Nephron (organoid): ENCODE measurements around the gene INMT.
"Not testable (repeated sequence)": the region's sequence is repeated elsewhere in the genome, so short reads cannot be mapped to it uniquely, and the experiment has no call there.

Experiments
- H3K27ac Mint-ChIP-seq, 3 experiments: 2 replicates each; pipeline ENCODE4 v1.8.0; 2020; ENCODE audit warnings: mixed read lengths in 3 of 3, mild to moderate bottlenecking in 2 of 3, moderate library complexity in 1 of 3
- H3K27me3 Mint-ChIP-seq: 2 replicates; pipeline ENCODE4 v1.8.0; 2021; ENCODE audit warnings: low read depth, mild to moderate bottlenecking, moderate library complexity, mixed read lengths
- H3K36me3 Mint-ChIP-seq: 2 replicates; pipeline ENCODE4 v1.8.0; 2020; ENCODE audit warnings: low read depth, mixed read lengths
- H3K4me1 Mint-ChIP-seq: 2 replicates; pipeline ENCODE4 v1.8.0; 2020; ENCODE audit warnings: mixed read lengths
- H3K4me3 Mint-ChIP-seq, 3 experiments: 2 replicates each; pipeline ENCODE4 v1.8.0; 2020; ENCODE audit warnings: mild to moderate bottlenecking in 3 of 3, mixed read lengths in 3 of 3, moderate library complexity in 2 of 3
- H3K9me3 Mint-ChIP-seq: 2 replicates; pipeline ENCODE4 v1.8.0; 2020; ENCODE audit warnings: mixed read lengths
- CTCF ChIP-seq, 3 experiments: fragments of 200-600 bp; sonication (generic); IDR thresholded peaks; one replicate each; pipeline ENCODE4 v1.5.0; 2021; ENCODE audit warnings: antibody characterized with exemption in 3 of 3; ENCODE audit not compliant: unreplicated experiment in 3 of 3

Gene INMT

GRCh38 chr7:30713392-30713791 lies 38.5 kb upstream of the INMT start:
- Mint-ChIP-seq H3K27ac (no peak overlapping the region), H3K4me3 (no peak overlapping the region), H3K36me3 (peaks cover 13% of the 10 kb centered on the region), H3K9me3 (peaks cover 19% of the 10 kb centered on the region), H3K4me1 (no peaks in the 10 kb centered on the region), H3K27me3 (peaks cover 5% of the 10 kb centered on the region)
- no peak for TF ChIP-seq CTCF (IDR thresholded peaks at IDR 0.05; ENCODE audit: unreplicated experiment in 3 of 3)

- Mint-ChIP-seq H3K9me3 (peaks cover 25% of the 10 kb centered on the region), H3K27ac (no peak overlapping the region), H3K4me3 (no peak overlapping the region), H3K4me1 (no peaks in the 10 kb centered on the region), H3K36me3 (peaks cover 15% of the 10 kb centered on the region), H3K27me3 (peaks cover 5% of the 10 kb centered on the region)
- no peak for TF ChIP-seq CTCF (IDR thresholded peaks at IDR 0.05; ENCODE audit: unreplicated experiment in 3 of 3)
Observed at GRCh38 chr7:30714129-30714528, 37.8 kb upstream of the INMT start.

GRCh38 chr7:30717181-30717580 lies 34.8 kb upstream of the INMT start:
- Mint-ChIP-seq H3K9me3 (peaks cover 38% of the 10 kb centered on the region), H3K27ac (no peak overlapping the region), H3K27me3 (peaks cover 13% of the 10 kb centered on the region), H3K4me1 (no peaks in the 10 kb centered on the region), H3K4me3 (no peak overlapping the region), H3K36me3 (peaks cover 19% of the 10 kb centered on the region)
- no peak for TF ChIP-seq CTCF (IDR thresholded peaks at IDR 0.05; ENCODE audit: unreplicated experiment in 3 of 3)

- H3K4me1 Mint-ChIP-seq, H3K27ac Mint-ChIP-seq, H3K4me3 Mint-ChIP-seq: not testable (repeated sequence)
- Mint-ChIP-seq H3K36me3 (peaks cover 19% of the 10 kb centered on the region), H3K27me3 (peaks cover 11% of the 10 kb centered on the region), H3K9me3 (peaks cover 38% of the 10 kb centered on the region)
Observed at GRCh38 chr7:30719434-30719833, 32.5 kb upstream of the INMT start.

GRCh38 chr7:30721211-30721610 lies 30.7 kb upstream of the INMT start:
- no peak for TF ChIP-seq CTCF (IDR thresholded peaks at IDR 0.05; ENCODE audit: unreplicated experiment in 3 of 3)
- peaks cover 19% of the 10 kb centered on the region for H3K36me3 Mint-ChIP-seq
- H3K27ac Mint-ChIP-seq, result no peak overlapping the region
- H3K4me3 Mint-ChIP-seq, result no peak overlapping the region
- H3K9me3 Mint-ChIP-seq, result peaks cover 34% of the 10 kb centered on the region
- H3K4me1 Mint-ChIP-seq, result peaks cover 12% of the 10 kb centered on the region
- peaks cover 11% of the 10 kb centered on the region for H3K27me3 Mint-ChIP-seq

GRCh38 chr7:30722187-30722586 lies 29.7 kb upstream of the INMT start:
- peaks cover 29% of the 10 kb centered on the region for H3K9me3 Mint-ChIP-seq
- peaks cover 14% of the 10 kb centered on the region for H3K36me3 Mint-ChIP-seq
- peaks cover 11% of the 10 kb centered on the region for H3K27me3 Mint-ChIP-seq
- no peak overlapping the region for H3K27ac Mint-ChIP-seq
- no peak overlapping the region for H3K4me3 Mint-ChIP-seq
- TF ChIP-seq CTCF (IDR thresholded peaks at IDR 0.05; ENCODE audit: unreplicated experiment in 3 of 3), result no peak
- H3K4me1 Mint-ChIP-seq, result peaks cover 16% of the 10 kb centered on the region
